Stimulated activated CD4-positive, alpha-beta T cell treated with anti-CD3 and anti-CD28 coated beads, Interleukin-4, amount 100 ng/mL, for 1 hour (primary cell): ENCODE data around the gene BLTP3A.
"Not testable (repeated sequence)": the region's sequence is repeated elsewhere in the genome, so short reads cannot be mapped to it uniquely, and the experiment has no call there.

Experiments
- DNase-seq: peaks from one replicate; pipeline ENCODE4 v3.0.0-alpha.2; 2020

BLTP3A gene

GRCh38 chr6:34791164-34791700 lies 651 bp upstream of the BLTP3A start:
- DNase-seq: peak; percentile 46

GRCh38 chr6:34792605-34793500 lies 970 bp downstream of the BLTP3A start:
- DNase-seq: no peak

DNA sequence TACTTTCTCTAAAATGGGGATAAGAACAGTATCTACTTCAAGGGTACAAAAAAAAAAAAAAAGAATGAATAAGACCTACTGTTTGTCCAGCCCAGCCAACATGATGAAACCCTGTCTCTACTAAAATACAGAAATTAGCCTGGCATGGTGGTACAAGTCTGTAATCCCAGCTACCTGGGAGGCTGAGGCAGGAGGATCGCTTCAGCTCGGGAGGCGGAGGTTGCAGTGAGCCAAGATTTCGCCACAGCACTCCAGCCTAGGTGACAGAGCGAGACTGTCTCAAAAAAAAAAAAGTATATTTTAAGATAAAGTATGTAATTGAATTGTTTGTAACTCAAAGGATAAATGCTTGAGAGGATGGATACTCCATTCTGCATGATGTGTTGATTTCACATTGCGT lies 2.0 kb downstream of the BLTP3A start:
- no peak for DNase-seq

- no peak for DNase-seq
Measured at GRCh38 chr6:34795836-34796425, 4.0 kb downstream of the BLTP3A start.

DNA sequence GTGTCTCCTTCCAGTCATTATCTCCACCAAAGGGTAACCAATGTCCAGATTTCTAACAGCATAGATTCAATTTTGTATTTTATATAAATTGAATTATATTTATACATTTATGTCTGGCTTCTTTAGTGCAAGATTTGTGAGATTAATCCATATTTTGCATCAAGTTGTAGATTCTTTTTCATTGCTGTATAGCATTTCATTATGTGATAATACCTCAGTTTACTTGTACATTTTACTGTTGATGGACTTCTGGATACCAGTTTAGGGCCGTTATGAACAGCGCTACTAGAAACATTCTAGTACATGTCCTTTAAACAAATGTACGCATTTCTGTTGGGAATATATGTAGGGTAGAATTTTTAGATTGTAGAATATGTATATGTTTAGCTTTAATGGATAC lies 6.2 kb downstream of the BLTP3A start:
- no peak for DNase-seq

DNA sequence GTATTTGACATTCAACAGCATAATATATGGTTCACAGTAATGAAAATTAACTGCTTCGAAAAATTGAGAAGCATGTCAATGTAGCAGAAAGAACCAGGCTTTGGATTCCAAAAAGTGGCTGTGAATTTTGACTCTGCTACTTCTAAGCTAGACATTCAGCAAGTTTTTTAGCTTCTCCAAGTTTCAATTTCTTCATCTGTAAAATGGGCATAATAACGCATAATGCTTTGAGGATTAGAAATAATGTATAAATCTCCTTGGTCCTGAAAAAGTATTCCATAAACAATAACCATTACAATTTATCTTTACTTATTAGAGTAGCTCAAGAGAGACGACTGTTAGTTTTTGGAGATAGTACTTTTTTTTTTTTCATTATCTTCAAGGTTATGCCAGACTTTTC lies 7.7 kb downstream of the BLTP3A start:
- no peak for DNase-seq

DNA sequence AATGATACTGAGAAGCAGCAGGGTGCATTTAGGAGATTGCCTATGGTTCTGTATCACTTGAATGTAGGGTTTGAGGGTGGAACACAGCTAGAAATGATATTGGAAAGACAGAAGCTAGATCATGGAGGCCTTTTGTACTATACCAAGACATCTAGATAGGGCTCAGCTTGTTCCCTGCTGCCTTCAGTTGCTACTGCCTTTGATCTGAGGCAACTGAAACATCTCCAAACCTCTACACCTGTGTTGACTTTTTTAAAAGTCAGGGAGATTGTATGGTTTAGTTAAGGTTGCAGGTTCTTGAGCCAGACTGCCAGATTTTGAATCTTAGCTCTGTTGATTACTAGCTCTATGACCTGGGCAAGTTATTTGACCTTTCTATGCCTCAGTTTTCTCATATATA lies 12.7 kb downstream of the BLTP3A start:
- DNase-seq: no peak

DNA sequence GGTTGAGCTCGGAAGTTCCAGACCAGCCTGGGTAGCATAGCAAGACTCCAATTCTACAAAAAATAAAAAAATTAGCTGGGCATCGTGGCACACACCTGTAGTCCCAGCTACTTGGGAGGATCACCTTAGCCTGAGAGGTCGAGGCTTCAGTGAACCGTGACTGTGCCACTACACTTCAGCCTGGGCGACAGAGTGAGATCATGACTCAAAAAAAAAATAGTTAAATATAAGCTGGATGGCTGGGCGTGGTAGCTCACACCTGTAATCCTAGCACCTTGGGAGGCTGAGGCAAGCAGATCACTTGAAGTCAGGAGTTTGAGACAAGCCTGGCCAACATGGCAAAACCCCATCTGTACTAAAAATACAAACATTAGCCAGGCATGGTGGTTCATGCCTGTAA lies 13.2 kb downstream of the BLTP3A start:
- not testable (repeated sequence) for DNase-seq

- DNase-seq: no peak
Measured at GRCh38 chr6:34806738-34807453, 15.0 kb downstream of the BLTP3A start.

DNA sequence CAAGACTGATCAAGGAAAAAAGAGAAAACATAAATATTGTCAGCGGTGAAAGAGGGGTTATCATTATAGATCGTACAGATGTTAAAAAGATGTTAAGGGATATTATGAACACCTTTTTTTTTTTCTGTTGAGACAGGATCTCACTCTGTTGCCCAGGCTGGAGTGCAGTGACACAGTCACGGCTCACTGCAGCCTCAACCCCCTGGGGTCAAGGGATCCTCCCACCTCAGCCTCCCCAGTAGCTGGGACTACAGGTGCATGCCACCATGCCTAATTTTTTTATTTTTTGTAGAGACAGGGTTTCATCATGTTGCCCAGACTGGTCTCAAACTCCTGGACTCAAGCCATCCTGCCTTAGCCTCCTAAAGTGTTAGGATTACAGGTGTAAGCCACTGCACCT lies 16.6 kb downstream of the BLTP3A start:
- DNase-seq: not testable (repeated sequence)

DNA sequence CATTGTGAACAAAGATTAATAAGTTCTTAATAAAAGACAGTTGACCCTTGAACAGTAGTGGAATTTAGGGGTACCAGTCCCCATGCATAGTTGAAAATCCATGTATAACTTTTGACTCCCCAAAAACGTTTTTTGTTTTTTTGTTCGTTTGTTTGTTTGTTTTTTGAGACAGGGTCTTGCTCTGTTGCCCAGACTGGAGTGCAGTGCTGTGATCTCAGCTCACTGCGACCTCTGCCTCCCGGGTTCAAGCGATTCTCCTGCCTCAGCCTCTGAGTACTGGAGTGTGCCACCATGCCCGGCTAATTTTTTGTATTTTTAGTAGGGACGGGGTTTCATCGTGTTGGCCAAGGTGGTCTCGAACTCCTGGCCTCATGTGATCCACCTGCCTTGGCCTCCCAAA lies 17.5 kb downstream of the BLTP3A start:
- DNase-seq: not testable (repeated sequence)

DNA sequence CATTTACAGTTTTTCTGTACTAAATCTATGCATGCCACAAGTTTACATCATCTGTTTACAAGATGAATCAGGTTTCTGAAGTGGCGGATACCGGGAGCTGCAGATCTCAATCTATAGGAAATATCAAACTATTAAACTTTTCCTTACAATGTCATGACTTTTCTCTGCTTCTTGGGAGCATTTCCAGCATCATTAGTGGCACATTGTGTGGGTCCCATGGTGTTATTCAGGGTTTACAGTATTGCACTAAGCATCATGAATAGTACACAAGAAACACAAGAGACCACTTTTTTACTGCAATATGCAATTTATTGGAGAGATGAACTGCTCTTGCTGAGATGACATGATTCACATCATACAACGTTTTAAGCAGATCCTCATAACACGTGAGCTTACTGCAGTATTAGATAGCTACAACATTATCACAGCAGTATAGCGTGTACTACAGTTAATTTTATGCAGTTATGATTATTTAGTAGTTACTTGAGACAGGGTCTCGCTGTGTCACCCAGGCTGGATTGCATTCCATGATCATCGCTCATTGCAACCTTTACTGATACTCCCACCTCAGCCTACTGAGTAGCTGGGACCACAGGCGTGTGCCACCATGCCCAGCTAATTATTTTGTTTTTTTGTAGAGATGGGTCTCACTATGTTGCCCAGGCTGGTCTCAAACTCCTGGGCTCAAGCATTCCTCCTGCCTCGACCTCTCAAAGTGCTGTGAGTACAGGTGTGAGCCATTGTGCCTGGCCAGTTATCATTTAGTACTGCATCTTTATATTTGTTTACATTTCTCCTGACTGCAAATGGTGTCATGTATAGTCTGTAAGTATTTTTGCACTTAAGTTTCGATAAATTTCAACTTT lies 18.4 kb downstream of the BLTP3A start:
- DNase-seq: no peak

GRCh38 chr6:34810936-34811632 lies 19.2 kb downstream of the BLTP3A start:
- DNase-seq: no peak

- DNase-seq: no peak
Measured at GRCh38 chr6:34813028-34813713, 21.3 kb downstream of the BLTP3A start.

DNA sequence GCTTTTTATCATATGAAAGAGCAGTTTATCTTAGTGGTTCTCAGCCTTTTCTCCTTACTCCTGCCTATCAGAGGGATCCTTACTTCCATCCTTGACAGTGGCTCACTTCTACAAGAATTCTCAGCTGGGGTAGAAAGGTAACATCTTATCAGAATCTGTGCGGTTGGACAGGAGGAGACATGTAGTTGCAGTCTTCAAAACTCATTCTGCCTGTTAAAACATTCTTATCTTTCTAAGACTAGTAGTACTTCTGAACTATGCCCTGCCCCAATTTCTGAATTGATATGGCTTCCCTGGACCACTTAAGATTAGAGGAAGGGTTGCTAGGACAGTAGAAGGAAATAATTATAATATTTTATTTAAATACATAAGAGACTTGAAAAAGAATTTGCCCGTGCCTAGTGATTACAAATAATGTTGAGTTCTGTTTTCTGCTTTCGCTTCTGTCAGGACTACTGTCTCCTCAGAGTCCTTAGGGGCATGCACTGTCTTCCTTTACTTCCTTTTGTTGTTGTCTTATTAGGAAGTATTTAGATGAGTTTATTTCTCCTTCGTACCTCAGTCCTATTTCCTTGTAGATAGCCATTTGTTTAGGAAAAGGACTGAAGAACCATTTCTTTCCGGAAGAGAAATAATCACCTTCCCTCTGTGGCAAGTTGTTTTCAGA lies 24.9 kb downstream of the BLTP3A start:
- no peak for DNase-seq

DNA sequence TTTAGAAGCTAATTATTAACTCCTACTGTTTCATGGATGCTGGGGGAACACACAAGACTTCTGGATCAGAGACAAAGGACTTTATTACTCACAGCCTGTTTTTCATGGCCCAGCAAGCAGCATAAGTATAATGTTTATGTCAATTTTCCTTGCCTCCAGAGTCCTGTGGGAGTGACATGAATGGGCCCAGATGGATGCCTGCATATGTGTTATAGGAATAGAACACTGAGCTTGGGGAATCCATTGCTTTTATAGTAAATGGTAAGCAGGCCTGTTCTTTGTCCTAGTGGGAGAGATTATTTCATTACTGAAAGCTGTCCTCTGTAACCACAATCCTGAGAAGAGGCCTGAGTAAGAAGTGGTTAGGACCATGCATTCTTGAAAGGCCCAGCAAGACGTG lies 25.6 kb downstream of the BLTP3A start:
- DNase-seq: no peak

DNA sequence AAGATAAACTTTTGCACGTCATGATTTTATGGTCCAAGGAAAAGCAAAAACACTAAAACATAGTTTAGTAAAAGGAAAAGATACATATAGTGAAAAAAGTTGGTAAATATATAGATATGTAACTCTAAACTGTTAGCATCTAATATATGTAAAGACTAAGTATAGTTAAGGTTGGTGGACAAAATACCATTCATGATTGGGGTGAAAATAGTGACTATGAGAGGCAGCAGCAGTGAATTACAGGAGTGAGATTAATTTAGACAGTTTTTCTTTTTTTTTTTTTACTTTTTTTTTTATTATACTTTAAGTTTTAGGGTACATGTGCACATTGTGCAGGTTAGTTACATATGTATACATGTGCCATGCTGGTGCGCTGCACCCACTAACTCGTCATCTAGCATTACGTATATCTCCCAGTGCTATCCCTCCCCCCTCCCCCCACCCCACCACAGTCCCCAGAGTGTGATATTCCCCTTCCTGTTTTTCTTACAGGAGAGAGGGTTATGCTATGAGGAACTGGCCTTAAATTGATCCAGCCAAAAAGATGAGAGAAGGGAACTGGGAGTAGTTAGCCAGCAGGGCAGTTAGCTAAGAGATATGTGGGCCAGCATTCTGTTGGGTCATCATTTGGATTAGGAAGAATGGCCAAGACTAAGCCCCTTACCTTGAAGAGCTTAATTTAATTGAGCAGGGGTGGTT lies 27.1 kb downstream of the BLTP3A start:
- DNase-seq: not testable (repeated sequence)

- no peak for DNase-seq
Measured at GRCh38 chr6:34819571-34820480, 27.9 kb downstream of the BLTP3A start.

DNA sequence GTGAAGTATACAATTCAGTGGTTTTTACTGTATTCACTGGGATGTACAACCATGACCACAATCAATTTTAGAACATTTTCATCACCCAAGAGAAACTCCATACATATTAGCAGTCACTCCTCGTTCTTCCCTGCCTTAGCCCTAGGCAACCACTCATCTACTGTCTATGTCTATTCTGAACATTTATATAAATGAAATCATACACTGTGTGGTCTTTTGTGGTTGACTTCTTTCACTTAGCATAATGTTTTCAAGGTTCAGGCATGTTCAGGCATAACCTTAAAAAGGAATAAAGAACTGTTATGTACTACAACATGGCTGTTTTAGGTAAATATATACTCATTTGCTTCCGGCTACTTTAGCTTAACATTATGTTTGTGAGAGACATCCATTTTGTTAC lies 37.3 kb downstream of the BLTP3A start:
- no peak for DNase-seq
